GM23338 (cell line): ENCODE measurements around the gene TFCP2.

ENCODE experiments used
- CREB1 ChIP-seq: fragments of 250-450 bp; sonication (Bioruptor Pico); IDR thresholded peaks from 2 replicates; pipeline ENCODE4 v1.5.0; 2020; ENCODE audit warnings: low read depth, mild to moderate bottlenecking, moderate library complexity
- CTCF ChIP-seq, 2 experiments: fragments of 200-600 bp in 1 of 2; sonication (generic) in 1 of 2; conservative IDR thresholded peaks; 2 replicates each; pipeline versions ENCODE4 v1.5.1 to v1.6.1; 2016 to 2017; ENCODE audit warnings: antibody characterized with exemption in 2 of 2, low read depth in 2 of 2, mild to moderate bottlenecking in 2 of 2, moderate library complexity in 1 of 2
- EZH2 ChIP-seq: fragments of 200-600 bp; sonication (generic); IDR thresholded peaks from one replicate; pipeline ENCODE4 v1.8.0; 2017; ENCODE audit warnings: antibody characterized with exemption, mild to moderate bottlenecking, low read depth; ENCODE audit not compliant: unreplicated experiment
- EZH2phosphoT487 ChIP-seq: fragments of 200-600 bp; sonication (generic); IDR thresholded peaks from one replicate; pipeline ENCODE4 v1.8.1; 2018; ENCODE audit warnings: antibody characterized with exemption; ENCODE audit not compliant: unreplicated experiment
- JUNB ChIP-seq: IDR thresholded peaks from one replicate; pipeline ENCODE4 v1.6.1; 2016; ENCODE audit warnings: antibody characterized with exemption; ENCODE audit not compliant: unreplicated experiment
- POLR2AphosphoS5 ChIP-seq: IDR thresholded peaks from 2 replicates; pipeline ENCODE4 v1.6.1; 2016; ENCODE audit warnings: antibody characterized with exemption, low read depth
- REST ChIP-seq: IDR thresholded peaks from one replicate; pipeline ENCODE4 v1.6.1; 2018; ENCODE audit warnings: antibody characterized with exemption; ENCODE audit not compliant: unreplicated experiment
- ZNF114 ChIP-seq: fragments of 250-450 bp; sonication (Bioruptor Pico); IDR thresholded peaks from 2 replicates; pipeline ENCODE4 v1.5.0; 2020; ENCODE audit warnings: mild to moderate bottlenecking, moderate library complexity
- ZNF331 ChIP-seq: fragments of 250-450 bp; sonication (Bioruptor Pico); IDR thresholded peaks from 2 replicates; pipeline ENCODE4 v1.5.0; 2020; ENCODE audit warnings: low read depth, mild to moderate bottlenecking, moderate library complexity
- ZNF462 ChIP-seq: fragments of 250-450 bp; sonication (Bioruptor Pico); IDR thresholded peaks from 2 replicates; pipeline ENCODE4 v1.5.0; 2020; ENCODE audit warnings: mild to moderate bottlenecking, moderate library complexity

GRCh38 chr12:51152953-51153352 is 20.0 kb downstream of the TFCP2 start:
- no peak for TF ChIP-seq ZNF462 (CRISPR knock-in tag)
- TF ChIP-seq CTCF (conservative IDR thresholded peaks at IDR 0.05; ENCODE audit: low read depth in 2 of 2) = no peak
- no peak for TF ChIP-seq EZH2phosphoT487
- TF ChIP-seq REST = no peak
- no peak for TF ChIP-seq POLR2AphosphoS5
- TF ChIP-seq JUNB = no peak
- TF ChIP-seq EZH2 = no peak
- no peak for TF ChIP-seq CREB1 (CRISPR knock-in tag)
- no peak for TF ChIP-seq ZNF114 (CRISPR knock-in tag)
- no peak for TF ChIP-seq ZNF331 (CRISPR knock-in tag)
